Stimulated activated CD4-positive, alpha-beta T cell treated with anti-CD3 and anti-CD28 coated beads, Interleukin-12 subunit alpha, Interleukin-12 subunit beta, amount 100 ng/mL, for 24 hours (primary cell): ENCODE data around the gene STRADB.
"Not testable (repeated sequence)": the region's sequence is repeated elsewhere in the genome, so short reads cannot be mapped to it uniquely, and the experiment has no call there.

Experiments used
- DNase-seq, 2 experiments: peaks; one replicate each; pipeline ENCODE4 v3.0.0-alpha.2; 2020; ENCODE audit warnings: low read depth in 2 of 2

The STRADB gene

GRCh38 chr2:201466050-201466675 is 14.6 kb downstream of the STRADB start:
- DNase-seq, result no peak

- no peak for DNase-seq
These were observed 16.1 kb downstream of the STRADB start for GRCh38 chr2:201467666-201468065.

- DNase-seq, result no peak
These were observed 19.5 kb downstream of the STRADB start for GRCh38 chr2:201470821-201471731.

GRCh38 chr2:201471732-201472393 is 20.3 kb downstream of the STRADB start:
- no peak for DNase-seq

GRCh38 chr2:201472411-201472810 is 20.9 kb downstream of the STRADB start:
- no peak for DNase-seq

GRCh38 chr2:201482543-201482942 is 31.0 kb downstream of the STRADB start:
- no peak for DNase-seq

- DNase-seq, result no peak
These were observed 31.8 kb downstream of the STRADB start for GRCh38 chr2:201483342-201483741.

- not testable (repeated sequence) for DNase-seq
These were observed 32.2 kb downstream of the STRADB start for GRCh38 chr2:201483758-201484157.

- no peak for DNase-seq
These were observed 33.3 kb downstream of the STRADB start for GRCh38 chr2:201484805-201485204.

GRCh38 chr2:201490291-201490690 is 38.8 kb downstream of the STRADB start:
- DNase-seq, result no peak

- DNase-seq, result no peak
These were observed 45.2 kb downstream of the STRADB start for GRCh38 chr2:201496785-201497184.

- no peak for DNase-seq
These were observed 49.0 kb downstream of the STRADB start for GRCh38 chr2:201500534-201500933.

GRCh38 chr2:201502713-201503112 is 51.2 kb downstream of the STRADB start:
- DNase-seq, result no peak

GRCh38 chr2:201507725-201508124 is 56.2 kb downstream of the STRADB start:
- DNase-seq, result peak; percentile 6 to 20

GRCh38 chr2:201513271-201513670 is 61.7 kb downstream of the STRADB start:
- no peak for DNase-seq

- no peak for DNase-seq
These were observed 64.2 kb downstream of the STRADB start for GRCh38 chr2:201515573-201516246.

GRCh38 chr2:201517094-201517493 is 65.6 kb downstream of the STRADB start:
- no peak for DNase-seq

GRCh38 chr2:201520201-201520600 is 68.7 kb downstream of the STRADB start:
- DNase-seq, result no peak

GRCh38 chr2:201522965-201523364 is 71.4 kb downstream of the STRADB start:
- no peak for DNase-seq

- DNase-seq, result no peak
These were observed 72.0 kb downstream of the STRADB start for GRCh38 chr2:201523506-201523905.
